ENCODE data around the gene B4GALNT4.

Gene B4GALNT4

GRCh38 chr11:403021-403760 is 33.9 kb downstream of the B4GALNT4 start:
- TF ChIP-seq CTCF (IDR thresholded peaks at IDR 0.05; ENCODE audit: low read depth, low read length) = no peak
- Histone ChIP-seq H3K4me1 (no peaks in the 10 kb centered on the region), H3K4me3 (ENCODE audit: low read depth, low read length) (no peak overlapping the region), H3K36me3 (no peaks in the 10 kb centered on the region), H3K27me3 (no peaks in the 10 kb centered on the region), H3K9me3 (no peaks in the 10 kb centered on the region)
- DNase-seq = no peak

- no peaks in the 10 kb centered on the region for H3K9me3 ChIP-seq
- no peak for TF ChIP-seq CTCF (IDR thresholded peaks at IDR 0.05; ENCODE audit: low read depth, low read length)
- no peaks in the 10 kb centered on the region for H3K27me3 ChIP-seq
- H3K4me3 ChIP-seq (ENCODE audit: low read depth, low read length) = no peak overlapping the region
- DNase-seq = no peak
- H3K4me1 ChIP-seq = no peaks in the 10 kb centered on the region
- no peaks in the 10 kb centered on the region for H3K36me3 ChIP-seq
Observed at GRCh38 chr11:403761-404431, 34.6 kb downstream of the B4GALNT4 start.

- Histone ChIP-seq H3K4me1 (no peaks in the 10 kb centered on the region), H3K27me3 (no peaks in the 10 kb centered on the region), H3K9me3 (no peaks in the 10 kb centered on the region), H3K36me3 (no peaks in the 10 kb centered on the region), H3K4me3 (ENCODE audit: low read depth, low read length) (no peak overlapping the region)
- no peak for TF ChIP-seq CTCF (IDR thresholded peaks at IDR 0.05; ENCODE audit: low read depth, low read length)
- DNase-seq = no peak
Observed at GRCh38 chr11:404551-405264, 35.4 kb downstream of the B4GALNT4 start.

DNA sequence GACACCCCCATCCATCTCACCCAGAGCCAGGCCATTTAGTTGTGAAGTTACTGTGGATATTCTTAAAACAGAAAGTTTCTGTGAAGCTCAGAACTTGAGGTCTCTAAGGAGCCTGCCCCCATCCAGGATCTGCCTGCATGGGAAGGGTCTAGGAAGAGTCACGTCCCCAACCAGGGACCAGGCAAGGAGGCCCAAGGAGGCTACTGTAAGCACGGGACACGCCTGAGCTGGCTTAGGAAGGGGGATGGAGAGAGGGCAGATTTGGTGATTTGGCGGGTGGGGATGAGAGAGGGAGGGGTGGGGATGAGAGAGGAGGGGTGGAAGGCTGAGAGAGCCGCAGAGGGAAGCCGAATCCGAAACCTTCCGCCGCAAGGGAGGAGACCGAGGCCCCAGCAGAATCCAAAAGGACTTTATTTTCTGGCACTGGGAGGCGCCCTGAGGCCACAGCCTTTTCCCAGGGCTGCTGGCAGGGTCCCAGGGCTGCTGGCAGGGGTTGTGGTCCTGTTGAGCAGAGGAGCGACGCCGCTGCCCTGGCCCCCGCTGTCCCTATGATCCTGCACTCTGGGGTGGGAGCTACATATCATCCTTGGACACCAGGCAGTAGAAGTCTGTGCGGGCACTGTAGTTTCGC is 36.1 kb downstream of the B4GALNT4 start:
- Histone ChIP-seq H3K9me3 (no peaks in the 10 kb centered on the region), H3K4me1 (no peaks in the 10 kb centered on the region), H3K4me3 (ENCODE audit: low read depth, low read length) (no peak overlapping the region), H3K36me3 (no peaks in the 10 kb centered on the region), H3K27me3 (no peaks in the 10 kb centered on the region)
- no peak for DNase-seq
- TF ChIP-seq CTCF (IDR thresholded peaks at IDR 0.05; ENCODE audit: low read depth, low read length) = no peak

DNA sequence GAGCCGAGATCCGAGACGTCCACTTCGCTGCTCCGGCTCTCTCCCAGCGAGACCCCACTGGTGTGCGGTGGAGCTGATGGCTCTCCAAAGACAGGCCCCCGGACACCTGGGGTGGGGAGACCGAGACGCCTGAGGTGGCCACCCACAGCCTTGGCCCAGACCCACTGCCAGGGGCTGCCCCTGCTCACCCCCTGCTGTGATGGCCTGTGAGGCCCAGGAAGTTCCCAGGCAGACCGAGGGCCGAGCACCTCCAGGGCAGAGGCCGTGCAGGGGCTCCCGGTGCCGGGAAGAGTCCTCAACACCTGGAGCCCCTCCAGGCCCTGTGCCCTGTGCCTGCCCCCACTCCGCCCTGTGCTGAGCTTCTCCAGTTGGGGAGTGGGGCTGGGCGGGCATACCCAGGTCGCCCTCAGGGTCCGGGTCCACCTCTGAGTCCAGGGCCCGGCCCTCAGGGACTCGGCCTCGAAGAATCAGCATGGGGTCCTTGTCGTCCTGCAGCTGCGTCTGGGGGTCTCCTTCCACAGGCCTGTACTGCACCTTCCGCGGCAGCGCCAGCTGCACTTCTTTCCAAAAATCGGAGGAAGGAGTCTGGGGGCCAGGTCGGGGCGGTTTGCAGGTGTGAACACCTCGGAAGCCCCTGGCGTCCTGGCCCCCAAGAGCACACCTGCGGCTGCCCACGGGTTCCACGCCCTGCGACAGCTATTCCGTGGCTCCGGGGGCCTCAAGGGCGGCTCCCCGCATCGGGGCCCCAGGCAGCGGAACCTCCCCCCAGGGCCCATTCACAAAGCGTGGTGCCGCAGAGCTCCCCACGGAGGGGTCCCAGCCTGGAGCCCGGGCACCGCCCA is 36.9 kb downstream of the B4GALNT4 start:
- no peaks in the 10 kb centered on the region for H3K9me3 ChIP-seq
- DNase-seq = no peak
- H3K4me3 ChIP-seq (ENCODE audit: low read depth, low read length) = peak overlapping the region; percentile 34
- H3K36me3 ChIP-seq = no peaks in the 10 kb centered on the region
- no peaks in the 10 kb centered on the region for H3K4me1 ChIP-seq
- TF ChIP-seq CTCF (IDR thresholded peaks at IDR 0.05; ENCODE audit: low read depth, low read length) = no peak
- H3K27me3 ChIP-seq = no peaks in the 10 kb centered on the region

All from BE2C (cell line).